Measurements from ENCODE around the gene STAC.

DNA sequence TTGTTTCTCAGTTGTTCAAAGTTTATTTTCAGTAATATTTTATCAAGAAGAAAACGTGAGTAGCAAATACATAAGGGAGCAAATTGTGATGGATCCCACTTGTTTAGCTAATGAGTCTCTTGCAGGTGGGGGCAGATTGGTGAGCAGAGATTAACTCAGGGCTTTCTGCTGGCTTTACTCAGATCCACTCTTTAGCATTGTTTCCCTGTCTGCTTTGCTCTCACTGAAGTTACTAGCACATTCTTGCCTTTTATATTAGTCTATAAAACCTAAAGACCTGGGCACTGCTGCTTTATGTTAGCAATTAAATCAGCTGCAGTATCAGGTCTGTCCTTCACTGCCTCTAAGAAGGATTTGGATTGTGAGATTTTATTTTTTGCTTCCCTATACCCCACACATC is 71.5 kb downstream of the STAC start:
- TF ChIP-seq, protein P1, sequence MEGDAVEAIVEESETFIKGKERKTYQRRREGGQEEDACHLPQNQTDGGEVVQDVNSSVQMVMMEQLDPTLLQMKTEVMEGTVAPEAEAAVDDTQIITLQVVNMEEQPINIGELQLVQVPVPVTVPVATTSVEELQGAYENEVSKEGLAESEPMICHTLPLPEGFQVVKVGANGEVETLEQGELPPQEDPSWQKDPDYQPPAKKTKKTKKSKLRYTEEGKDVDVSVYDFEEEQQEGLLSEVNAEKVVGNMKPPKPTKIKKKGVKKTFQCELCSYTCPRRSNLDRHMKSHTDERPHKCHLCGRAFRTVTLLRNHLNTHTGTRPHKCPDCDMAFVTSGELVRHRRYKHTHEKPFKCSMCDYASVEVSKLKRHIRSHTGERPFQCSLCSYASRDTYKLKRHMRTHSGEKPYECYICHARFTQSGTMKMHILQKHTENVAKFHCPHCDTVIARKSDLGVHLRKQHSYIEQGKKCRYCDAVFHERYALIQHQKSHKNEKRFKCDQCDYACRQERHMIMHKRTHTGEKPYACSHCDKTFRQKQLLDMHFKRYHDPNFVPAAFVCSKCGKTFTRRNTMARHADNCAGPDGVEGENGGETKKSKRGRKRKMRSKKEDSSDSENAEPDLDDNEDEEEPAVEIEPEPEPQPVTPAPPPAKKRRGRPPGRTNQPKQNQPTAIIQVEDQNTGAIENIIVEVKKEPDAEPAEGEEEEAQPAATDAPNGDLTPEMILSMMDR (conservative IDR thresholded peaks at IDR 0.05), result no peak
- TF ChIP-seq ZFX (IDR thresholded peaks at IDR 0.05), result no peak
